Measurements from ENCODE around the gene CEACAM16. TPM values are rescaled to one million over a fixed set of nuclear protein-coding genes. Genes with fewer than 3 reads are reported as not detected.
"Not testable (repeated sequence)": the region's sequence is repeated elsewhere in the genome, so short reads cannot be mapped to it uniquely, and the experiment has no call there.

Gene CEACAM16
- polyA plus RNA-seq, 1 donor = not detected

DNA sequence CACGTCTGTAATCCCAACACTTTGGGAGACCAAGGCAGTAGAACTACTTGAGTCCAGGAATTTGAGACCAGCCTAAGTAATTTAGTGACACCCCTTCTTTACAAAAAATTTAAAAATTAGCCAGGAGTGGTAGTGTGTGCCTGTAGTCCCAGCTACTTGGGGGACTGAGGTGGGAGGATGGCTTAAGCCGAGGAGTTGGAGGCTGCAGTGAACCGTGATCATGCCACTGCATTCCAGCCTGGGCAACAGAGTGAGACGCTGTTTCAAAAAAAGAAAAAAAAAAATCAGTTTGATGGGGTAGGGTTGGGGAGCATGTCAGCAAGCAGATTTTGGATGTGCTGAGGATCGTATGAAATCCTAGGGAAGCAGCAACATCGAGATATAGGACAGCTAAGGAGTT is 23.4 kb upstream of the CEACAM16 start:
- DNase-seq = no peak

DNA sequence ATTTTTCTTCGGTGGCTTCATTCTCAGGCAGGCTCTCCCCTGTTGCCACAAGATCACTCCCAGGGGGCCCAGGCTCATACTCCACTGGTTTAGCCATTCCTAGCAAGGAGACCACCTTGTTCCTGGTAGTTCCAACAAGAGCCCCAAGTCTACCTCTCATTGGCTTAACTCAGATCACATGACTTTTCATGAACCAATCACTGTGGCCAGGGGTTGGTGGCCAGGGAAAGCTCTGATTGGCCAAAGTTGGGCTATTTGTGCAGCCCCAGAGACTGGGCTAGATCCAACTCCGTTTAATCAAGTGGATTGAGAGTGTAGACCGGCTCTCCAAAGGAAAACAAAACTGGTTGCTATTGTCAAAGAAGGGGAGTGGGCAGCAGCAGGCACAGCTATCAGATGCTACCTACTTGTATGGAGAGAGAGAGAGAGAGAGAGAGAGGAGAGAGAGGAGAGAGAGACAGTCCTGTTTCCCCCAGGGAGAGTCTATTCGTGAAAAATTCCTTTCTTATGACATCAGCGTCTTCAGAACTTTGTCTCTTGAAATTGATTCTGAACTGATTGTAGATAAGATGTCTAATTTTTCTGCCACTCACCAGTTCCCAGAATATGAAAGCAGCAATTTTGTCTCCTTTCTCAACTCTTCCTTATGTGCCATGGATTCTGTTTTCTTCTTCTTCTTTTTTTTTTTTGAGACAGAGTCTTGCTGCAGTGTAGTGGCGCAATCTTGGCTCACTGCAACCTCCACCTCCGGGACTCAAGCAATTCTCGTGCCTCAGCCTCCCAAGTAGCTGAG is 21.7 kb upstream of the CEACAM16 start:
- no peak for DNase-seq

DNA sequence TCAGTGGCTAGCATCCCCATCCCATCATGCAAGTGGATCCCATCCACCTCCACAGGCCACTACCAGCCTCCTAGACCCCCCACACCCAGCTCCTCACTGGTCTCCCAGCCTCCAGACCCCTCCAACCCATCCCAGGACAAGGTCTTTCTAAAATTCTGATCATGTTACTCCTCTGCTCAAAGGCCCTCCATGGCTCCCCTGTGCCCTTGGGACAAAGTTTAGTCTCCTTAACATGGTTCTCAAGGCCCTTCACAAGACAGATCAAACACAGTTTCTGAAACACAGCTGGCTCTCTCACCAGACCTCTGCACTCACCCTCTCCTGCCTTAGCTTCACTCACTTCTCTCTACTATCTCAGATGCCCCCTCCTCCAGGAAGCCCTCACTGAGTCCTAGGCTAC is 18.4 kb upstream of the CEACAM16 start:
- DNase-seq = no peak

DNA sequence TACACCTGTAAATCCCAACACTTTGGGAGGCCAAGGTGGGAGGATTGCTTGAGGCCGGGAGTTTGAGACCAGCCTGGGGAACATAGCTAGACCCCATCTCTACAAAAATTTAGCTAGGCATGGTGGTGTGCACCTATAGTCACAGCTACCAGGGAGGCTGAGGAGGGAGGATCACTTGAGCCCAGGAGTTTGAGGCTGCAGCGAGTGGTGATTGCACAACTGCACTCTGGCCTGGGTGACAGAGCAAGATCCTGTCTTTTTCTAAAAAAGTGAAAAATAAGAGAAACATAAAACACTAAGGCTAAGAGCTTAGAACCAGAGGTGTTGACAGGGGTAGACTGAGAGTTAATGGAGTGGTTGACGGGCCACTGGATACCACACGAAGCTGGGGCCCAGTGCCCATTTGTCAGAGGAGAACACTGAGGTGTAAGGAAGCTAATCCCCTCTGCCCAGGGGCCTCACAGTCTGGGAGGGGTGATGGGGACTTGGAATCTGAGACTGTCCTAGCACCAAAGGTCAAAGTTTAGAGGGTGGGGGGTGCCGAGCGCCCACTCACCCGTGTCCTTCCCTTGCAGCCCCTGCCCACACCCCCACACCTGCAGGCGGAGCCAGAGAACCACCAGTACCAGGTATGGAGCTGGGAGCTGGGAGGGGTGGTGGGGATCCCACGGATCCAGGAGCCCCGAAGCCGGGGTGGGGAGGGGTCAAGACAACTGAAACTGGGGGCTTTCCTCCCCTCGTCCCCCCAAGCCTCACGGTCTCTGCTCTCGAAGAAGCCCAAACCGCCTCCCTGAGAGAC is 16.8 kb upstream of the CEACAM16 start:
- DNase-seq = no peak

GRCh38 chr19:44682807-44683206 is 16.1 kb upstream of the CEACAM16 start:
- no peak for DNase-seq

- no peak for DNase-seq
Measured at GRCh38 chr19:44683434-44684210, 15.3 kb upstream of the CEACAM16 start.

GRCh38 chr19:44684396-44684795 is 14.6 kb upstream of the CEACAM16 start:
- not testable (repeated sequence) for DNase-seq

GRCh38 chr19:44684892-44685863 is 13.8 kb upstream of the CEACAM16 start:
- DNase-seq = no peak

DNA sequence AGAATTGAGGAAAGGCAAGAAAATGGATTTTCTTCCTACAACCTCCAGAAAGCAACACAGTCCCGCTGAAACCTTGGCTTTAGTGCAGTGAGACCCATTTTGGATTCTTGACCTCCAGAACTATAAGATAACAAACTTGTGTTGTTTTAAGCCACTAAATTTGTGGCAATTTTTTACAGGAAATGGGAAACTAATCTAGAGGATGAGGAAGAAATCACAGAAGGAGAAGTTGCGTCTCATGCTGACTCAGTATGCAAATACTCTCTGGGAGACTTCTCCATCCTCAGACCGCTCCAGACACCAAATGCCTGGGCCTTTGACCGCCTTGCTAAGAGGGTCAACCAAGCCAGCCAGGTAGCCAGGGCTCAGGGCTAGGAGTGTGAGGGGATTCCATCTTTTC is 13.1 kb upstream of the CEACAM16 start:
- DNase-seq = no peak

DNA sequence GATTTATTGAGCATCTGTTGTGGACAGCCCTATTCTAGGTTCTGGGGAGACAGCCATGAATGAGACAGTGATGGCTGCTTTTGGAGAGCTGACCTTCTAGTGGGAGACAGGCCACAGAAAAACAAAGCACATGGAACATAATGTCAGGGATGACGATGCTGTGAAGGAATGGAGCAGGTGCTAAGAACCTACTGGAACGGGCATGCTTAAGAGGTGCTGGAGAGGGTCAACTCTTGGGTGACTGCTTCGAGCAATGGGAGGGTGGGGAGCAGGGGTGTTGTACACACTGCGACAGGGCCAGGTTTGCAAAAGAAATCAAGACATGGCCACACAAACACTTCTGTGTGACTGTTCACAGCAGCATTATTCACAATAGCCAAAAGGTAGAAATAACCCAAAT is 12.1 kb upstream of the CEACAM16 start:
- no peak for DNase-seq

- DNase-seq = no peak
Measured at GRCh38 chr19:44687888-44688287, 11.1 kb upstream of the CEACAM16 start.

- DNase-seq = peak; percentile 70
Measured at GRCh38 chr19:44689290-44690130, 9.4 kb upstream of the CEACAM16 start.

DNA sequence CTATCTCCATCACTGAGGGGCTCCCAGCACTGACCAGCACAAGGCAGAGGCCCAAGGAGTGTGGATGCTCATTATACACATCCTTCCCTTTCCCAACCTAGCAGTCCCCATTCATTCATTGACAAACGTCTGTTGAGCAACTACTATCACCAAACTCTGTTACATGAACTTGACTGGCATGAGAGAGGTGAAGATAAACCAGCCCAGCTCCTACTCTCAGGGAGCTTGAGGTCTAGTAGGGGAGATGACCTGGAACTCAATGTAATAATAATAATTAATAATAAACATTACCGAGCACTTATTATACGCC is 8.9 kb upstream of the CEACAM16 start:
- no peak for DNase-seq

GRCh38 chr19:44692379-44692721 is 6.6 kb upstream of the CEACAM16 start:
- no peak for DNase-seq

DNA sequence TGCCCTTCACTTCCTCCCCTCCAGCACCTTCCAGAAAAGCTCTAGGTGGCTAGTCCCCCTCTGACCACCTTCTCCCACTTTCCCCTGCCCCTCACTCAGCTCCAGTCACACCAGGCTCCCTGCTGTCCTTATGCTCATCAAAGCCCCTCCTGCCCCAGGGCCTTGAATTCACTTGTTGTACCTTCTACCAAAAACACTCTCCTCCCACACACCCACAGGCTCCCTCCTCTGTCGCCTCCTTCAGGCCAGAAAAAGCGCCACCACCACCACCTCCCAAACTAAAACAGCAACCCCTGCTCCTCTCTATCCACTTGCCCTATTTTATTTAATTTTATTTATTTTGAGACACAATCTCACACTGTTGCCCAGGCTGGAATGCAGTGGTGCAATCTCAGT is 4.8 kb upstream of the CEACAM16 start:
- no peak for DNase-seq

DNA sequence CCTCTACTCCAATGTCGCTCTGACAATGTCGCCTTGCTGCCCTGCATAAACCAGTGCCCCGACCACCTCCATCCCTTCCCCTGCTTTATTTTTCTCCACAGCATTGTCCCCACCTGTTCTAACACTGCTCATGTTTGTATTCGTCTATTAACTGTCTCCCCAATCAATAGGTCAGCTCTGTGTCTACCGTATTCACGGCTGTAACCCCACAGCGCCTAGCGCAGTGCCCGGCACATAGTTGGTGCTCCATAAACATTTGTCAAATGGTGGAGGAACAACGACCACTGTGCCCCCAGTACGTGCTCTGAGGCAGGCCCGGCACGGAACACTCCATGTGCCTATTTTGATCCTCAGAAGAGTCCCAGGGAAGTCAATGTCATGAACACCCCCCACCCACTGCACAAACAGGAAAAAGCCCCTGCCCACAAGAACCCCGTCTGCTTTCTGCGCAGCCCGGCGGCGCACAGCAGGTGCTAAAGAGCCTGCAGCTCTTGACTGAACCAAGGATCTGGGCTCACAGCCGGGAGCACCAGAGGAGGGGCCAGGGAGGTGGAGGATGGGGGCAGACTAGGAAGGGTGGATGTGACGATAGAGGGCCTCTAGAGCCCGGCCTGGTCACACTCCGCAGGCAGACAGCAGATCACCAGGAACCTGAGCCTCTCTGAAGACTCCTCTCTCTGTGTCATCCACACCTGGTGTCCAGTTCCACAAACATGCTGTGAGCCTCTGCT is 1.8 kb upstream of the CEACAM16 start:
- peak; percentile 30 for DNase-seq

GRCh38 chr19:44697670-44698034 is 1.3 kb upstream of the CEACAM16 start:
- DNase-seq = no peak

DNA sequence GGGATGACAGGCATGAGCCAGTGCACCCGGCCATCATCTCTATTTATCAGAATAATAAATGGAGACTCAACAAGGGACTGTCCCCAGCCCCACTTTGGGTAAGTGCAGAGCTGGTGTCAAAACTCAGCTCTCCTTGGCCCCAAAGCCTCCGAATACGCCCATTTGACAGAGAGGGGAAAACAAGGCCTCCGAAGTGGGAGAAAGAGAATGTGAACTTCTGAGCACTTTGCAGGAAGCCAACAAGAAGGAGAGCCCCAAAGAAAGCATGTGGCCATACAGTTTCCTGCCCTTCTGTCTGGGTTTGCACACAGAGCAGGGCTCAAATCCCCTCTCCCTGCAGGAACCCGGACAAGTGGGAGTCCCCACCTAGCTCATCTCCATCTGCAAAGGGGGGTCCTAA is 1.6 kb downstream of the CEACAM16 start:
- no peak for DNase-seq

DNA sequence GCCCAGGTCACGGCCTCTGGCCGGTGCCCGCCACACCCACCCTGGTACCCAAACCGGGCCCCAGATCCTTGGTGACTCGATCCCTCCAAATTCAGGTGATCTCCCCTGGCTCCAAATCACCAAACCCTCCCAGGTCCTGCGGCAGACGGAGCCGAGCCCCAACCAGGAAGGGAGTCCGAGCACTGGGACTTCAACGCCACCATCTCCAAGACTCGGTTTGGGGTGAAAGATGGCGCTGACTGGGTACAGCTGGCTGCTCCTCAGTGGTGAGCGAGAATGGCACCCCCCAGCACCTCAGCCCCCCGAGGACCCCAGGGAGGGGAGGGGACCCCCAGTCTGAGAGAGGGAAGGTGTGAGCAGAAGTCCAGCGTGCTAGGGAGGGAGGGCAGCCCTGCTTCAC is 2.3 kb downstream of the CEACAM16 start:
- DNase-seq = no peak

- DNase-seq = no peak
Measured at GRCh38 chr19:44702551-44703176, 3.7 kb downstream of the CEACAM16 start.

Data from left kidney (tissue), 2 donors.